ENCODE measurements around the gene EYS.

GRCh38 chr6:65199121-65199520 is 507.9 kb downstream of the EYS start:
- no peak for TF ChIP-seq CTCF (IDR thresholded peaks at IDR 0.05; ENCODE audit: low read depth, low read length, poor library complexity, severe bottlenecking)
- TF ChIP-seq EZH2phosphoT487 (IDR thresholded peaks at IDR 0.05; ENCODE audit: borderline replicate concordance, low read length), result no peak
